Stomach (tissue), 4 donors: Measurements from ENCODE around the gene GNG5.

Experiments used
- POLR2A ChIP-seq, 4 donors: fragments of 450-650 bp; IDR thresholded peaks; one replicate each; pipeline ENCODE4 v1.6.1; 2016; ENCODE audit warnings: antibody characterized with exemption in 4 of 4, control low read depth in 2 of 4, mild to moderate bottlenecking in 1 of 4, moderate library complexity in 1 of 4
- TF ChIP-seq, protein P1 (sequence below), 7 experiments: fragments of 450-650 bp in 4 of 7; fragments of 200-600 bp in 3 of 7; sonication (generic) in 3 of 7; IDR thresholded peaks; one replicate each; pipeline ENCODE4 v1.5.1; 2016 to 2019; ENCODE audit warnings: antibody characterized with exemption in 7 of 7, control low read depth in 2 of 7, mild to moderate bottlenecking in 1 of 7

DNA sequence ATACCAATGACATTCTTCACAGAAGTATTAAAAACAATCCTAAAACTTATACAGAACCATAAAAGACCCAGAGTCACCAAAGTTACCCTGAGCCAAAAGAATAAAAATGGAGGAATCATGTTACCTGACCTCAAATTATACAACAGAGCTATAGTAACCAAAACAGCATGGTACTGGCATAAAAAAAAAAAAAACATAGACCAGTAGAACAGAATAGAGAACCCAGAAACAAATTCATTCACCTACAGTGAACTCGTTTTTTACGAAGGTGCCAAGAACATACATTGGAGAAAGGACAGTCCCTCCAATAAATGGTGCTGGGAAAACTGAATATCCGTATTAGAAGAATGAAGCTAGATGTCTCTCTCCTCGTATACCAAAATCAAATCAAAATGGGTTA is 2.6 kb upstream of the GNG5 start:
- TF ChIP-seq, protein P1, sequence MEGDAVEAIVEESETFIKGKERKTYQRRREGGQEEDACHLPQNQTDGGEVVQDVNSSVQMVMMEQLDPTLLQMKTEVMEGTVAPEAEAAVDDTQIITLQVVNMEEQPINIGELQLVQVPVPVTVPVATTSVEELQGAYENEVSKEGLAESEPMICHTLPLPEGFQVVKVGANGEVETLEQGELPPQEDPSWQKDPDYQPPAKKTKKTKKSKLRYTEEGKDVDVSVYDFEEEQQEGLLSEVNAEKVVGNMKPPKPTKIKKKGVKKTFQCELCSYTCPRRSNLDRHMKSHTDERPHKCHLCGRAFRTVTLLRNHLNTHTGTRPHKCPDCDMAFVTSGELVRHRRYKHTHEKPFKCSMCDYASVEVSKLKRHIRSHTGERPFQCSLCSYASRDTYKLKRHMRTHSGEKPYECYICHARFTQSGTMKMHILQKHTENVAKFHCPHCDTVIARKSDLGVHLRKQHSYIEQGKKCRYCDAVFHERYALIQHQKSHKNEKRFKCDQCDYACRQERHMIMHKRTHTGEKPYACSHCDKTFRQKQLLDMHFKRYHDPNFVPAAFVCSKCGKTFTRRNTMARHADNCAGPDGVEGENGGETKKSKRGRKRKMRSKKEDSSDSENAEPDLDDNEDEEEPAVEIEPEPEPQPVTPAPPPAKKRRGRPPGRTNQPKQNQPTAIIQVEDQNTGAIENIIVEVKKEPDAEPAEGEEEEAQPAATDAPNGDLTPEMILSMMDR (IDR thresholded peaks at IDR 0.05), result no peak
- no peak for TF ChIP-seq POLR2A (IDR thresholded peaks at IDR 0.05)
